H7 (cell line): ENCODE data around the gene PDGFB. TPM values are rescaled to one million over a fixed set of nuclear protein-coding genes. Genes with fewer than 3 reads are reported as not detected.

Source experiments
- DNase-seq: peaks from one replicate; pipeline ENCODE4 v3.0.0; 2012
- H3K27me3 ChIP-seq: 2 replicates; pipeline ENCODE4 v1.6.0; 2011; ENCODE audit warnings: mild to moderate bottlenecking, low read length; ENCODE audit not compliant: control insufficient read depth, insufficient read depth
- H3K36me3 ChIP-seq: replicated peaks from 2 replicates; pipeline ENCODE4 v1.5.1; 2011; ENCODE audit warnings: low read length; ENCODE audit not compliant: control insufficient read depth, insufficient read depth
- H3K4me3 ChIP-seq: 2 replicates; pipeline ENCODE4 v1.5.1; 2011; ENCODE audit warnings: low read depth, mild to moderate bottlenecking, control low read depth, low read length, moderate library complexity; ENCODE audit not compliant: insufficient read depth
- total RNA-seq: library from RNA; depleted of rRNA; stranded (reverse); fragments of >200 nt; shearing (Covaris generic); gene quantifications from 2 replicates; pipeline ENCODE4 v1.2.3, GENCODE V29; 2014

The PDGFB gene
- total RNA-seq, 1 experiment from 2014 or later = 7.2 TPM

DNA sequence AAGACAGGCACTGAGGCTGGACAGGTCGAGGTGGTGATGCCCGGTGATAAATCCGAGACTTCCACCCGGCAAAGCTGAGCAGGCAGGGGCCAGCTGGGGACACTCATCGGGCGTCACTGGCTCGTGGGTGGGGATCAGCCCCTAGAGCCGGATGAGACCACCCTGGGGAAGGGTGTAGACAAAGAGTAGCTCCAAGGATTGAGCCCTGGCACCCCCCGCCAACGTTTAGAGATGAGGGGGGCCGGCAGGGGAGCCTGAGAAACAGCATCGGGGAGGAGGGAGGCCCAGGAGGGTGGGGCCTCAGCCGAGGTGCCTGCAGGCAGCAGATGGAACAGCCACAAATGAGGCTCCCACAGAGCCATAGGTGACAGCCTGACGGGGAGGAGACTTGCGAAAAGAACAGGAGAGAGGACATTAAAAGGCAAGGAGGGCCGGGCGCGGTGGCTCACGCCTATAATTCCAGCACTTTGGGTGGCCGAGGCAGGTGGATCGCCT lies 64.9 kb downstream of the PDGFB start:
- Histone ChIP-seq H3K36me3 (no peaks in the 10 kb centered on the region), H3K4me3 (no peak overlapping the region), H3K27me3 (no peaks in the 10 kb centered on the region)
- DNase-seq = peak; percentile 78

DNA sequence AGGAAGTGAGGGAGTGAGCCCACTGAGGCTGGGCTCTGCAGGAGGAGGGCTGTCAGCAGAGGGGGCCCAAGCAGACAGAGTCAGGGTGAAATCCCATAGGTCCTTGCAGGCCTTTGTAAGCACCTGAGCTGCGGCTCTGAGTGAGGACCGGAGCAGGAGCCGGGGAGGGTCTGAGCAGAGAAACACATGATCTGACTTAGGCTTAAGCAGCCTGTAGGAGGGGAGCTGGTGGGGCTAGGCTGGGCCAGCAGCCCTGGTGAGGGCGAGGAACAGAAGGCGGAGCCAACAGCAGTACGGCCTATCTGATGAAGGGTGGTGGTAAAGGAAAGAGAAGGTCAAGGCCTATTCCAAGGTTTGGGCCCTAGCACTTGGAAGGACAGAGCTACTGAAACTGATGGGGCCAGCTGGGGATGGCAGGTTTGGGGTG lies 65.4 kb downstream of the PDGFB start:
- Histone ChIP-seq H3K27me3 (no peaks in the 10 kb centered on the region), H3K36me3 (no peaks in the 10 kb centered on the region), H3K4me3 (no peak overlapping the region)
- DNase-seq = peak; percentile 84

DNA sequence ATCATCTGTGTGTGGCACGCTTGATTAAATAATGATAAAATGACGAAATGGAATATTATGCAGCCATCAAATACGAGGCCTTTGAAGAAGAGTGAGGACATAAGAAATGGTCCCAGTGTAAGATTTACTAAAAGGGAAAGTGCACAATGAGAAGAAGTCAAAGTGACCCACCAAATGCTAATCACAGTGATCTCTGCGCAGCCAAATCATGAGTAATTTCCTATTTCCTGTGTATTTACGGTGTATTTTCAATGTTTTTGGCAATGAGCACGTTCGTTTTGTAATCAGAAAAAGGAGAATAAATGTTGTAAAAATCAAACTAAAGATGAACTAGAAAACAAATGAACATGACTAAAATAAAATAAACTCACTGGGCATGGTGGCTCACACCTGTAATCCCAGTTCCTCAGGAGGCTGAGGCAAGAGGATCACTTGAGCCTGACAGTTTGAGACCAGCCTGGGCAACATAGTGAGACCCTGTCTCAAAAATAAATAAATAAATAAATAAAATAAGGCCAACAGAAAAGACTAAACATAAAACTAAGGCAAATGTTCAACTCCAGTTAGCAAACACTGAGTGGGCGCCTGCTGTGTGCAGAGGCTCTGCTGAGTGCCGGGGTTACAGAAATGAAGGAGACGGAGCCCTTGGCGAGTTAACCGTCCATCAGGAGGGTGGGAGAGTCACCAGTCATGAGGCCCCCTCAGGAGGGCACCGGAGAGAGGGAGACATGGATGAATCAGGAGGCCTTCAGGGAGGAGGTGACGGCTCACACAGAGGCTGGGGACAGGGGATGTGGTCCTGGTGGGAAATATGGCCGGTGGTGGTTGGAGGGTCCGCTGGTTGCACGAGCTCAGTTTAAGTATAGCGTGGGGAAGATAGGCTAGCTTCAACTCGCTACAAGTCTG lies 66.3 kb downstream of the PDGFB start:
- Histone ChIP-seq H3K36me3 (no peaks in the 10 kb centered on the region), H3K4me3 (no peak overlapping the region), H3K27me3 (no peaks in the 10 kb centered on the region)
- no peak for DNase-seq

DNA sequence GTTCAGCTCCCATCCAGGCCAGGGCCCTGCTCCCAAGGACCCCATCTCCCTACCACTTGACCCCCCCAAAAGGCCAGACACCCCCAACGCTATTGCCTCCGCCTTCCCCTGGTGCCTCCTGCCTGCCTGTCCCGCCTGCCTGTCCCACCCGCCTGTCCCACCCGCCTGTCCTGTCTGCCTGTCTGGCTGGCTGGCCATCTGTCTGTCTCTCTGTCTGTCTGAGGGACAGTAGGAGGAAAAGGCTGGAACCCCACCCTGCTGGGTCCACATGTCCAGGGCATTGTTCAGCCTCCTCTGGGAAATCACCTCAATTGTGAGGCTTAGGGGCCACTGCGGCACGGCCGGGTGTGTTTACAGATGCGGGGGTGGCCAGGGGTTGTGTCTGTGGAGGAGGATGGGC lies 67.0 kb downstream of the PDGFB start:
- no peaks in the 10 kb centered on the region for H3K27me3 ChIP-seq
- DNase-seq = no peak
- no peak overlapping the region for H3K4me3 ChIP-seq
- H3K36me3 ChIP-seq = no peaks in the 10 kb centered on the region

DNA sequence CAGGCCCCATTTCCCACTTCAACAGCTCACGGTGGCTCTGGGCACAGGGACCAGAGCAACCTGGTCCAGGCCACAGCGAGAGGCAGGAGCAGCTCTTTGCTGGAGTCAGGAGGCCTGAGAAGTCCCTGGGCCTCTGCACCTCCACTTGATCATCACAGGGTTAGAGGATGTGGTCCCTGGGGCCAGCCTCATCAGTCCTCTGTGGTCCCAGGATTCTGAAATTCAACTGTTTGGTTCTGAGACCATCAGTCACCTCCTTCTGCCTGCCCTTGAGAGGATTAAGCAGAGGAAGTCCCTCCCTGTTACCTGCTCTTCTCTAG lies 67.4 kb downstream of the PDGFB start:
- H3K4me3 ChIP-seq = no peak overlapping the region
- H3K36me3 ChIP-seq = no peaks in the 10 kb centered on the region
- H3K27me3 ChIP-seq = no peaks in the 10 kb centered on the region
- DNase-seq = no peak

DNA sequence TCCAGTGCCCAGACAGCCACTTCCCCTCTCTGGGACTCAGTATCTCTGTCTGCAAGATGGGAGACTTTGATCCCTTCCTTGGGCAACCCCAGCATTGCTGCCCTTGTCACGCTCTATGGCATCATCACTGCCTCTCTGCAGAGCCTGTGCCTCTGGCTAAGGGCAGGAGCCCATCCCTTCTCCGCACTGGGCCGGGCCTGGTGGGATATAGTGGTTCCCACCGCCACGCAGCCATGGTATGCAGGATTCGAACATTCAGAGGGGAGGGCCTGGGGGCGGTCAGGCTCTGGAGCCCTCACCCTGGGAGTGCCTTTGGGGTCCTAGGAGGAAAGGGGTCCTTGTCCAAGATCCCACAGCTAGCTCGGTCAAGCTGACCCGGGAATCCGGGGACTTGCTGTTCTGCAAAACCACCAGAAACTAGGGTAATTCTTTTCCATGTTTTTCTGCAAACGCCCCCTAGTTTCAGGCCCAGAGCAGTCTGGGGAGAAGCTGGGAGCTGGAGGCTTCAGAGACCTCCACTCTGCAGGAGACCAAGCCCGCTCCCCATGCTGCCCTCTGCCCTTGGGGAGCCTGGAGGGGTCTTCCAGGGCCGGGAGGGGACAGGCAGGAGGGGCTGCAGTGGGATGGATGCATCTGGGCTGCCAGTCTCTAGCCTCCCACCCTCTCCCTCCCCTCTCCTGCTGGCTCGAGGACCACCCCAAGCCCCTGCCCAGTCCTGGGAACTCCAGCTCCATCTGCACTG lies 67.9 kb downstream of the PDGFB start:
- DNase-seq = peak; percentile 48
- Histone ChIP-seq H3K36me3 (no peaks in the 10 kb centered on the region), H3K4me3 (no peak overlapping the region), H3K27me3 (no peaks in the 10 kb centered on the region)

DNA sequence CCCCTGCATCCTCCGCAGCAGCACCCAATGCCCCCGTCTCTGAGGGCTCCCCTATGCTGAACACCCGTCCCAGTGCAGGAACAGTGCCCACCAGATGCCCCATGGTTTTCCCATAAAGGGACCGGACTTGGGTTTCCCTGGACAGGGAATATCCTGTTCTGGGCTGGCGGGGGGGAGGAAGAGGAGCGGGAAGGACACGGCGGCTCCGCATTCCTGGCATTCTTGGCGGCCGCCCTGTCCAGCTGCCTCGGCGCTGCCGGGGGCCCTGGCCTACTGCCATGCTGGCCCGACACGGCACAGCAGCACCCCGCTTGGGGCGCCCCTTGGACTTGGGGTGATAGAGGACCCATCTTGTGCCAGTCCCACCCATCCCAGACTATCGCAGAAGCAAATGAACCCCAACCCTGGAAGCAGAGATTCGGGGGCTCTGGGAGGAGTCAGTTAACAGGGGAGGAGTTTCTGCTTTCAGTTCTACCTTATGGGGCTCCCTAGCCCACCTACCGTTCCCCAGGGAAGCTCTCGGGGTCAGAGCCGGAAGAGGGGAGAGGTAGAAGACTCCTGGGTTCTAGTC lies 68.6 kb downstream of the PDGFB start:
- H3K27me3 ChIP-seq = no peaks in the 10 kb centered on the region
- no peak overlapping the region for H3K4me3 ChIP-seq
- H3K36me3 ChIP-seq = no peaks in the 10 kb centered on the region
- DNase-seq = peak; percentile 89

DNA sequence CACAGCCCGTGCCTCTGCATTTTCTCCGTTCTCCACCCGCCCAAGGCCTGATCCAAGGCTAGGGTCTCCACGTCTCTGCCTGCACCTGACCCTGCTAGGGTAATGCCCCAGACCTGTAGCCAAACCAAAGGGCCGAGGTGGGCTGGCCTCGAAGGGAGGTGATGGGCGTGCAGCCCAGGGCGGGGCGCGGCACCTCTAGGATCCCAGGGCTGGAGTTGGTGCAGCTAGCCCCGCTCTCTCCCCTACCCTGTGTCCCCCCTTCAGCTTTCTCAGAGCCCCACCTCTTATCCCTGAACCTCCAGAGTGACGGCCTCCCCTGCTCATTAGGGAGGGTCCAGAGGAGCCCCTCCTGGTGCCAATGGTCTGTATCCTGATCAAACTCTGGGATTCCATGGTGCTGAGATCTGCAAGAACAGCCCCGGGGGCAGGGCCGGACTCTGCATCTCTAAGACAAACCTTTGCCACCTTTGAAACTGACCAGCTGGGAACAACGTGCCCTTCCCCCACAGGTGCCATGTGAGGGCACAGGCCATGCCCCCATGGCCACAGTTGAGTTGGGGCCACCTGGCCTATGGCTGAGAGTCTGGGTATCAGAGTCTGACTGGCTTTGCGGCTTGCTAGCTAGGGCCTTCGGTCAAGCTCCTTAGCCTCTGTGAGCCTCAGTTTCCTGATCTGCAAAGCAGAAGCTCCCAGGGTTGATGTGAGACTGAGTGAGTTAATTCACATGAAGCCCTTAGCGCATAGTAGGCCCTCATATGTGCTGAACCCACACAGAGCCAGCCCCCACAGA lies 69.2 kb downstream of the PDGFB start:
- no peak overlapping the region for H3K4me3 ChIP-seq
- DNase-seq = peak; percentile 52
- H3K36me3 ChIP-seq = no peaks in the 10 kb centered on the region
- no peaks in the 10 kb centered on the region for H3K27me3 ChIP-seq

DNA sequence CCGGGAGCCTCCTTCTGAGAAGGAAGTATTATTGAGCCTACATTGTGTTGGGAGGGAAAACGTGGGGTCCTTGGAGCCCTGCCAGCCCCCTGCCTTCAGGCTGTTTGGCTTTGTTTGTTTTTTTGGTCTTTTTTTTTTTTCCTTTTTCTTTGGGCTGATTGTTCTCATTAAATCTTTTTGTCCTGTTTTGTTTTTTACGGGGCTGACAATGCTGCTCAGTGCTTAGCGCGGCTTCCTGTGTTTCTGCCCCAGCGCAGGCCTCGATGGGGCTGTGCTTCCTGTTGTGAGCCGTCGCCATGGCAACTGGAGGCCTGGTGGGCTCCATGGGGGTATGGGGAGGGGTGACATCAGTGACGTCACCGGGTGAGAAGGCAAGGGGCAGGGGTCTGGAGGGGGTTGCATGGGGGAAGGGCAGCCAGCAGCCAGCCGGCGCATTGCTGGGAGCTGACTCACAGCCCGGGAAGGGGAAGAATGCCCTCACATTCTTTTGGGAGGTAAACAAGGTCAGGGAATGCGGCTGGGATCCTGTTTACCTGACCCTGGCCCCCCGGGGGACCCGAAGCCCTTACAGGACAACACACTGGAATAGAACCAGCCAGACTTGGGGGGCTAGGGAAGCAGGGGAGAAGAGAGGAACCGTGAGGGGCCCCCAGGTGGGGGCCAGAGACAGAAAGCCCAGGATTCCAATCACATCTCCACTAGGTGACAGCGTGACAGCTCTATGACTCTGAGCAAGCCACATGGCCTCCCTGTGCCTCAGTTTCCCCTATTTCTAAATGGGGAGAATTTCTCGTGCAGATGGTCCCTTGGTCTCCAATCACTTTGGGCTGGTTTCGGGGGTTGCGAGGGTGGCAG lies 70.1 kb downstream of the PDGFB start:
- Histone ChIP-seq H3K36me3 (no peaks in the 10 kb centered on the region), H3K4me3 (no peak overlapping the region), H3K27me3 (no peaks in the 10 kb centered on the region)
- DNase-seq = peak; percentile 97

DNA sequence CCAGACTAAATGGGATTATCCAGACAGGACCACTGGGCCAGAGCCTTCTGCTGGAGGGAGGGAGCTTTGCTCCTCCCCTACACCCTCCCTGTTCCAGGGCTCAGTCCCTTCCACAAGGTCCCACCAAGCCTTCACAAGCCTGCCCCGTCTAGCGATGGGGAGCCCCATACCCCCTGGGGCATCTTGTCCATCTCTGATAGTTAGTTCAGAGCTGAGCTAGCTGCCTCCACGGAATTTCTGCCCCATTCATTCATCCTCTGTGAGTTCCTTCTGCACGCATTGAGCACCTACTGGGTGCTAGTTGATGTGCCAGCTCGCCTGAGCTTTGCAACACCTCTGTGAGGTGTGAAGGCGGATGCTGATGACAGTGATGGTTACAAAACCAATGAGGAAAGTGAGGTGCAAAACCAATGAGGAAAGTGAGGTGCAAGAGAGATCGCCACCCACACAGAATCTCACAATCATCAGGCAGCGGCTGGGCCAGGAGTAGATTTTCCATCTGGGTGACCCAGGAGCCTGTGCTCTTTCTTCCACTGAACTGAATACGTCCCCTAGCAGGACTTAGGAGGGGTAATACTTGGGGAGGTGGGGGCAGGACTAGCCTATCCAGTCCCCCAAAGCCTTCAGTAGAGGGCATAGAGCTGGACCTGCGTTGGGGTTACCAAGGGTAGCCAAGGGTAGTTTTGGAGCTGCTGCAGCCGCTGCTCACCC lies 70.8 kb downstream of the PDGFB start:
- H3K36me3 ChIP-seq = no peaks in the 10 kb centered on the region
- no peaks in the 10 kb centered on the region for H3K27me3 ChIP-seq
- H3K4me3 ChIP-seq = no peak overlapping the region
- DNase-seq = no peak
